K562 (cell line): ENCODE results near the gene GRB10. TPM values are rescaled to one million over a fixed set of nuclear protein-coding genes. Genes with fewer than 3 reads are reported as not detected.

ENCODE experiments used
- ELF2 ChIP-seq: fragments of 250-450 bp; sonication (Bioruptor Pico); IDR thresholded peaks from 2 replicates; pipeline ENCODE4 v1.5.0; 2021; ENCODE audit warnings: mild to moderate bottlenecking
- ELF4 ChIP-seq: fragments of 450-650 bp; formaldehyde crosslinking; IDR thresholded peaks from 2 replicates; pipeline ENCODE4 v1.4.0; 2022; ENCODE audit warnings: missing genetic modification characterization
- GTF2E2 ChIP-seq: fragments of 200-800 bp; sonication (Bioruptor generic); IDR thresholded peaks from 2 replicates; pipeline ENCODE4 v1.6.1; 2016; ENCODE audit warnings: missing genetic modification characterization, missing compliant biosample characterization
- KDM5B ChIP-seq: fragments of 200-600 bp; sonication (generic); IDR thresholded peaks from 2 replicates; pipeline ENCODE4 v1.6.1; 2012; ENCODE audit warnings: low read depth, mild to moderate bottlenecking, moderate library complexity, low read length, control low read depth, inconsistent platforms; ENCODE audit not compliant: insufficient replicate concordance
- NR2F6 ChIP-seq: fragments of 450-650 bp; formaldehyde crosslinking; IDR thresholded peaks from 2 replicates; pipeline ENCODE4 v1.4.0; 2020; ENCODE audit warnings: mild to moderate bottlenecking
- OTX1 ChIP-seq: fragments of 450-650 bp; formaldehyde crosslinking; IDR thresholded peaks from 2 replicates; pipeline ENCODE4 v1.4.0; 2022; ENCODE audit warnings: mild to moderate bottlenecking
- RAD21 ChIP-seq, 2 experiments: fragments of 250-450 bp in 1 of 2; fragments of 450-650 bp in 1 of 2; sonication (Bioruptor Pico) in 1 of 2; formaldehyde crosslinking in 1 of 2; IDR thresholded peaks in 1 of 2; conservative IDR thresholded peaks in 1 of 2; 2 replicates each; pipeline versions ENCODE4 v1.4.0 to v1.8.0; 2020 to 2022; ENCODE audit warnings: mild to moderate bottlenecking in 2 of 2, moderate library complexity in 1 of 2
- RBFOX2 ChIP-seq: fragments of 200-400 bp; formaldehyde crosslinking; IDR thresholded peaks from 2 replicates; pipeline ENCODE4 v1.6.1; 2017; ENCODE audit warnings: low read depth, mild to moderate bottlenecking, low read length, moderate library complexity
- RBM39 ChIP-seq: fragments of 200-400 bp; formaldehyde crosslinking; optimal IDR thresholded peaks from 2 replicates; pipeline ENCODE3; 2018; ENCODE audit warnings: low read depth, low read length
- TOE1 ChIP-seq, 2 experiments: fragments of 450-650 bp in 1 of 2; sonication (generic) in 1 of 2; formaldehyde crosslinking in 1 of 2; IDR thresholded peaks; 2 replicates each; pipeline versions ENCODE4 v1.7.1 to v1.8.0; 2016 to 2022; ENCODE audit warnings: borderline replicate concordance in 2 of 2, mild to moderate bottlenecking in 2 of 2, antibody characterized with exemption in 1 of 2, inconsistent platforms in 1 of 2, low read depth in 1 of 2, missing genetic modification reagents in 1 of 2, moderate library complexity in 1 of 2
- ZC3H8 ChIP-seq: fragments of 450-650 bp; IDR thresholded peaks from 2 replicates; pipeline ENCODE4 v1.6.1; 2017
- ZFPM2 ChIP-seq: fragments of 250-450 bp; sonication (Bioruptor Pico); IDR thresholded peaks from 2 replicates; pipeline ENCODE4 v1.5.1; 2022; ENCODE audit warnings: mild to moderate bottlenecking
- ZNF24 ChIP-seq: fragments of 450-650 bp; IDR thresholded peaks from 2 replicates; pipeline ENCODE4 v1.6.1; 2016
- ZNF79 ChIP-seq: fragments of 250-450 bp; sonication (Bioruptor Pico); IDR thresholded peaks from 2 replicates; pipeline ENCODE4 v1.4.0; 2020; ENCODE audit warnings: low read depth, mild to moderate bottlenecking, moderate library complexity
- polyA plus RNA-seq, 8 experiments: library from polyadenylated mRNA; depleted of rRNA in 4 of 8; stranded (reverse) in 5 of 8; unstranded in 3 of 8; fragments of >200 nt; fragmentation: Nextera tagmentation in 2 of 8; fragmentation: Illumina TruSeq in 1 of 8; extraction: Ambion mirVana in 2 of 8; extraction: Trizol in 1 of 8; gene quantifications; 2 replicates each; pipeline versions ENCODE4 v1.2.1 to v1.2.3, GENCODE V29; 2011 to 2014; ENCODE audit warnings: inconsistent platforms in 1 of 8, missing spikeins in 1 of 8
- total RNA-seq, 7 experiments: library from RNA; depleted of rRNA in 6 of 7; stranded (reverse); fragments of >200 nt in 6 of 7; fragmentation: Illumina TruSeq in 2 of 7; extraction: Trizol in 2 of 7; gene quantifications; 2 replicates each; pipeline versions ENCODE4 v1.2.1 to v1.2.3, GENCODE V29; 2011 to 2021; ENCODE audit warnings: low replicate concordance in 1 of 7
- TF ChIP-seq, protein P1 (sequence below): fragments of 150-350 bp; IDR thresholded peaks from 2 replicates; pipeline ENCODE4 v1.6.1; 2014; ENCODE audit warnings: low read depth, mild to moderate bottlenecking, low read length, borderline replicate concordance
- TF ChIP-seq, protein P2 (sequence below), 3 experiments: IDR thresholded peaks in 2 of 3; conservative IDR thresholded peaks in 1 of 3; 2 replicates each; pipeline ENCODE4 v1.5.1; 2011 to 2012; ENCODE audit warnings: low read length in 3 of 3, mild to moderate bottlenecking in 3 of 3, control low read depth in 2 of 3, improper control_type of control experiment in 1 of 3, inconsistent platforms in 1 of 3, low read depth in 1 of 3, mixed read lengths in 1 of 3, moderate library complexity in 1 of 3; ENCODE audit not compliant: insufficient read depth in 2 of 3
- TF ChIP-seq, protein P3 (sequence below): fragments of 250-450 bp; sonication (Bioruptor Pico); IDR thresholded peaks from 2 replicates; pipeline ENCODE4 v1.4.0; 2020; ENCODE audit warnings: mild to moderate bottlenecking, moderate library complexity
- TF ChIP-seq, protein P4 (sequence below): fragments of 250-450 bp; sonication (Bioruptor Pico); IDR thresholded peaks from 2 replicates; pipeline ENCODE4 v1.8.0; 2022; ENCODE audit warnings: moderate library complexity, mild to moderate bottlenecking, inconsistent platforms

Gene GRB10
- total and polyA plus RNA-seq, 9 of the 15 experiments (the other 6 are each of a cell fraction or from before 2014, with no cell fraction given): 8.9 to 88.5 (median 40.7) TPM

DNA sequence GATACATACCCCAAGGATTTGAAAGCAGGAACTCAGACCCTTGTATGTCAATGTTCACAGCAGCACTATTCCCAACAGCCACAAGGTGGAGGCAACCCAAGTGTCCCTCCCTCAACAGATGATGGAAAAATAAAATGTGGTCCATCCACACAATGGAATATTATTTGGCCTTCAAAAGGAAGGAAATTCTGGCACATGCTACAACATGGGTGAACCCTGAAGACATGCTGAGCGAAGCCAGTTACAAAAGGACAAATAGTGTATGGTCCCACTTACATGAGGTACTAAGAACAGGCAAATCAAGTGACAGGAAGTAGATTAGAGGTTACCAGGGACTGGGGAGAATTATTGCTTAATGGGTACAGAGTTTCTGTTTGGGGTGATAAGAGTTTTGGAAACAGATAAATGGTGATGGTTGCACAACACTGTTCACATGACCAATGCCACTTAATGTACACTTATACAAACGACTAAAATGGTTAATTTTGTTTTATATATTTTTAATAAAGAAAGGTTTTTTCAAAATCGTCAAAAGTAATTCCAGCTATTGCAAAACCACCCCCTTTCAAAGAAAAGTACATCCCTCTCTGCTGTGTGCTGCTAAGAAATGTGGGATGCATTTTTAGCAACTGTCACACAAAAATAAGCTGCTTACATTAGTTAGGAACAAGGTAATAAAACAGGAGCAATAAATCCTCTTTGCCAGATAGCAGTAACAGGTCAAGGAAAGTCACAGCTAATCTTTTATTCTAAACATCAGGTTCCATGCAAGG lies 85.7 kb downstream of the GRB10 start (continued):
- TF ChIP-seq, protein P1, sequence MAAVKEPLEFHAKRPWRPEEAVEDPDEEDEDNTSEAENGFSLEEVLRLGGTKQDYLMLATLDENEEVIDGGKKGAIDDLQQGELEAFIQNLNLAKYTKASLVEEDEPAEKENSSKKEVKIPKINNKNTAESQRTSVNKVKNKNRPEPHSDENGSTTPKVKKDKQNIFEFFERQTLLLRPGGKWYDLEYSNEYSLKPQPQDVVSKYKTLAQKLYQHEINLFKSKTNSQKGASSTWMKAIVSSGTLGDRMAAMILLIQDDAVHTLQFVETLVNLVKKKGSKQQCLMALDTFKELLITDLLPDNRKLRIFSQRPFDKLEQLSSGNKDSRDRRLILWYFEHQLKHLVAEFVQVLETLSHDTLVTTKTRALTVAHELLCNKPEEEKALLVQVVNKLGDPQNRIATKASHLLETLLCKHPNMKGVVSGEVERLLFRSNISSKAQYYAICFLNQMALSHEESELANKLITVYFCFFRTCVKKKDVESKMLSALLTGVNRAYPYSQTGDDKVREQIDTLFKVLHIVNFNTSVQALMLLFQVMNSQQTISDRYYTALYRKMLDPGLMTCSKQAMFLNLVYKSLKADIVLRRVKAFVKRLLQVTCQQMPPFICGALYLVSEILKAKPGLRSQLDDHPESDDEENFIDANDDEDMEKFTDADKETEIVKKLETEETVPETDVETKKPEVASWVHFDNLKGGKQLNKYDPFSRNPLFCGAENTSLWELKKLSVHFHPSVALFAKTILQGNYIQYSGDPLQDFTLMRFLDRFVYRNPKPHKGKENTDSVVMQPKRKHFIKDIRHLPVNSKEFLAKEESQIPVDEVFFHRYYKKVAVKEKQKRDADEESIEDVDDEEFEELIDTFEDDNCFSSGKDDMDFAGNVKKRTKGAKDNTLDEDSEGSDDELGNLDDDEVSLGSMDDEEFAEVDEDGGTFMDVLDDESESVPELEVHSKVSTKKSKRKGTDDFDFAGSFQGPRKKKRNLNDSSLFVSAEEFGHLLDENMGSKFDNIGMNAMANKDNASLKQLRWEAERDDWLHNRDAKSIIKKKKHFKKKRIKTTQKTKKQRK: no peak
- TF ChIP-seq ELF4 (CRISPR knock-in tag) (no peak), RBM39 (no peak), ZC3H8 (no peak), GTF2E2 (tag) (no peak), ZFPM2 (CRISPR knock-in tag) (no peak), TOE1 (IDR thresholded peaks at IDR 0.05; ENCODE audit: borderline replicate concordance) (peak; percentile 30; the same call in 1 of the 2 replicates), TOE1 (CRISPR knock-in tag; IDR thresholded peaks at IDR 0.05; ENCODE audit: borderline replicate concordance, low read depth) (no peak), RBFOX2 (no peak), NR2F6 (no peak), ZNF24 (no peak), KDM5B (no peak), ZNF79 (CRISPR knock-in tag) (no peak), ELF2 (CRISPR knock-in tag) (peak; percentile 72; the same call in 1 of the 2 replicates), RAD21 (CRISPR knock-in tag; conservative IDR thresholded peaks at IDR 0.05 in 1 of 2, IDR thresholded peaks at IDR 0.05 in 1 of 2) (peak; percentile 46 to 67; a peak in 3 of 4 replicates), OTX1 (CRISPR knock-in tag) (no peak)
- TF ChIP-seq, protein P2, sequence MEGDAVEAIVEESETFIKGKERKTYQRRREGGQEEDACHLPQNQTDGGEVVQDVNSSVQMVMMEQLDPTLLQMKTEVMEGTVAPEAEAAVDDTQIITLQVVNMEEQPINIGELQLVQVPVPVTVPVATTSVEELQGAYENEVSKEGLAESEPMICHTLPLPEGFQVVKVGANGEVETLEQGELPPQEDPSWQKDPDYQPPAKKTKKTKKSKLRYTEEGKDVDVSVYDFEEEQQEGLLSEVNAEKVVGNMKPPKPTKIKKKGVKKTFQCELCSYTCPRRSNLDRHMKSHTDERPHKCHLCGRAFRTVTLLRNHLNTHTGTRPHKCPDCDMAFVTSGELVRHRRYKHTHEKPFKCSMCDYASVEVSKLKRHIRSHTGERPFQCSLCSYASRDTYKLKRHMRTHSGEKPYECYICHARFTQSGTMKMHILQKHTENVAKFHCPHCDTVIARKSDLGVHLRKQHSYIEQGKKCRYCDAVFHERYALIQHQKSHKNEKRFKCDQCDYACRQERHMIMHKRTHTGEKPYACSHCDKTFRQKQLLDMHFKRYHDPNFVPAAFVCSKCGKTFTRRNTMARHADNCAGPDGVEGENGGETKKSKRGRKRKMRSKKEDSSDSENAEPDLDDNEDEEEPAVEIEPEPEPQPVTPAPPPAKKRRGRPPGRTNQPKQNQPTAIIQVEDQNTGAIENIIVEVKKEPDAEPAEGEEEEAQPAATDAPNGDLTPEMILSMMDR (IDR thresholded peaks at IDR 0.05 in 2 of 3, conservative IDR thresholded peaks at IDR 0.05 in 1 of 3; ENCODE audit: insufficient read depth in 2 of 3, low read depth in 1 of 3, low read length in 3 of 3): peak; percentile 55 to 68 (median 64); a peak in 5 of 6 replicates
- TF ChIP-seq, protein P3, sequence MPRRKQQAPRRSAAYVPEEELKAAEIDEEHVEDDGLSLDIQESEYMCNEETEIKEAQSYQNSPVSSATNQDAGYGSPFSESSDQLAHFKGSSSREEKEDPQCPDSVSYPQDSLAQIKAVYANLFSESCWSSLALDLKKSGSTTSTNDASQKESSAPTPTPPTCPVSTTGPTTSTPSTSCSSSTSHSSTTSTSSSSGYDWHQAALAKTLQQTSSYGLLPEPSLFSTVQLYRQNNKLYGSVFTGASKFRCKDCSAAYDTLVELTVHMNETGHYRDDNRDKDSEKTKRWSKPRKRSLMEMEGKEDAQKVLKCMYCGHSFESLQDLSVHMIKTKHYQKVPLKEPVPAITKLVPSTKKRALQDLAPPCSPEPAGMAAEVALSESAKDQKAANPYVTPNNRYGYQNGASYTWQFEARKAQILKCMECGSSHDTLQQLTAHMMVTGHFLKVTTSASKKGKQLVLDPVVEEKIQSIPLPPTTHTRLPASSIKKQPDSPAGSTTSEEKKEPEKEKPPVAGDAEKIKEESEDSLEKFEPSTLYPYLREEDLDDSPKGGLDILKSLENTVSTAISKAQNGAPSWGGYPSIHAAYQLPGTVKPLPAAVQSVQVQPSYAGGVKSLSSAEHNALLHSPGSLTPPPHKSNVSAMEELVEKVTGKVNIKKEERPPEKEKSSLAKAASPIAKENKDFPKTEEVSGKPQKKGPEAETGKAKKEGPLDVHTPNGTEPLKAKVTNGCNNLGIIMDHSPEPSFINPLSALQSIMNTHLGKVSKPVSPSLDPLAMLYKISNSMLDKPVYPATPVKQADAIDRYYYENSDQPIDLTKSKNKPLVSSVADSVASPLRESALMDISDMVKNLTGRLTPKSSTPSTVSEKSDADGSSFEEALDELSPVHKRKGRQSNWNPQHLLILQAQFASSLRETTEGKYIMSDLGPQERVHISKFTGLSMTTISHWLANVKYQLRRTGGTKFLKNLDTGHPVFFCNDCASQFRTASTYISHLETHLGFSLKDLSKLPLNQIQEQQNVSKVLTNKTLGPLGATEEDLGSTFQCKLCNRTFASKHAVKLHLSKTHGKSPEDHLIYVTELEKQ (CRISPR knock-in tag): no peak
- TF ChIP-seq, protein P4, sequence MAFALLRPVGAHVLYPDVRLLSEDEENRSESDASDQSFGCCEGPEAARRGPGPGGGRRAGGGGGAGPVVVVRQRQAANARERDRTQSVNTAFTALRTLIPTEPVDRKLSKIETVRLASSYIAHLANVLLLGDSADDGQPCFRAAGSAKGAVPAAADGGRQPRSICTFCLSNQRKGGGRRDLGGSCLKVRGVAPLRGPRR (CRISPR knock-in tag): no peak
